Transverse colon (tissue), 4 donors: ENCODE measurements around the gene ADCY1. TPM values are rescaled to one million over a fixed set of nuclear protein-coding genes. Genes with fewer than 3 reads are reported as not detected.

Experiments used
- DNase-seq: peaks from one replicate; pipeline ENCODE4 v3.0.0-alpha.2; 2019
- H3K27ac ChIP-seq, 4 donors: fragments of 200-600 bp; sonication (generic); 2 replicates each; pipeline ENCODE4 v1.5.1; 2016 to 2018; ENCODE audit warnings: inconsistent platforms in 4 of 4
- H3K27me3 ChIP-seq: fragments of 200-600 bp; sonication (generic); 2 replicates; pipeline ENCODE4 v1.5.1; 2017; ENCODE audit warnings: inconsistent platforms
- H3K36me3 ChIP-seq, 4 donors: fragments of 200-600 bp; sonication (generic); 2 replicates each; pipeline ENCODE4 v1.5.1; 2017 to 2019; ENCODE audit warnings: inconsistent platforms in 4 of 4
- H3K4me1 ChIP-seq, 4 donors: fragments of 200-600 bp; sonication (generic); 2 replicates each; pipeline ENCODE4 v1.5.1; 2017 to 2020; ENCODE audit warnings: inconsistent platforms in 4 of 4
- H3K4me3 ChIP-seq, 4 donors: fragments of 200-600 bp; sonication (generic); 1 replicate in 1 of 4; 2 replicates in 3 of 4; pipeline versions ENCODE4 v1.5.1 to v1.6.1; 2017 to 2019; ENCODE audit warnings: inconsistent platforms in 4 of 4
- H3K9me3 ChIP-seq, 2 donors: fragments of 200-600 bp; sonication (generic); 2 replicates each; pipeline ENCODE4 v1.5.1; 2017 to 2019; ENCODE audit warnings: inconsistent platforms in 2 of 2
- EP300 ChIP-seq: sonication (generic); formaldehyde crosslinking; IDR thresholded peaks from one replicate; pipeline ENCODE4 v1.6.1; 2017; ENCODE audit warnings: antibody characterized with exemption, low read depth
- POLR2A ChIP-seq: fragments of 450-650 bp; IDR thresholded peaks from one replicate; pipeline ENCODE4 v1.6.1; 2016; ENCODE audit warnings: antibody characterized with exemption, mild to moderate bottlenecking, moderate library complexity
- POLR2AphosphoS5 ChIP-seq, 3 donors: sonication (generic); formaldehyde crosslinking; IDR thresholded peaks; one replicate each; pipeline ENCODE4 v1.6.1; 2016; ENCODE audit warnings: antibody characterized with exemption in 3 of 3
- WGBS, 2 donors: methylation state at CpG; one replicate each; pipeline ENCODE4 v1.1.5; 2018; ENCODE audit warnings: low coverage in 1 of 2; 5-methylcytosine and 5-hydroxymethylcytosine counted together
- in situ Hi-C, 4 donors: fragments of 200-750 bp; cut with MboI; loops; one replicate each; pipeline versions ENCODE4 v1.15.0 to v1.15.1; 2017; ENCODE audit warnings: low sequenced_read_pairs in 3 of 4, low pct_ligation_motif_present in 1 of 4, low pct_unique_long_range_greater_than_20kb in 1 of 4
- intact Hi-C: fragments of 100-400 bp; cut with DNase I; formaldehyde crosslinking; loops from one replicate; pipeline ENCODE4 v1.15.1; 2023; ENCODE audit warnings: low total_unique reads
- total RNA-seq, 4 donors: library from RNA; depleted of rRNA; stranded (reverse); fragments of >200 nt; gene quantifications; one replicate each; pipeline ENCODE4 v1.1.0, GENCODE V29; 2016
- TF ChIP-seq, protein P1 (sequence below), 5 experiments: fragments of 200-600 bp in 3 of 5; fragments of 450-650 bp in 2 of 5; sonication (generic) in 3 of 5; IDR thresholded peaks; 1 replicate in 2 of 5; 2 replicates in 3 of 5; pipeline ENCODE4 v1.5.1; 2016 to 2017; ENCODE audit warnings: antibody characterized with exemption in 5 of 5, inconsistent platforms in 3 of 5, mild to moderate bottlenecking in 2 of 5, moderate library complexity in 1 of 5

The ADCY1 gene
- total RNA-seq, 4 donors from 2014 or later: 0.16 to 0.41 TPM; not detected in 2

DNA sequence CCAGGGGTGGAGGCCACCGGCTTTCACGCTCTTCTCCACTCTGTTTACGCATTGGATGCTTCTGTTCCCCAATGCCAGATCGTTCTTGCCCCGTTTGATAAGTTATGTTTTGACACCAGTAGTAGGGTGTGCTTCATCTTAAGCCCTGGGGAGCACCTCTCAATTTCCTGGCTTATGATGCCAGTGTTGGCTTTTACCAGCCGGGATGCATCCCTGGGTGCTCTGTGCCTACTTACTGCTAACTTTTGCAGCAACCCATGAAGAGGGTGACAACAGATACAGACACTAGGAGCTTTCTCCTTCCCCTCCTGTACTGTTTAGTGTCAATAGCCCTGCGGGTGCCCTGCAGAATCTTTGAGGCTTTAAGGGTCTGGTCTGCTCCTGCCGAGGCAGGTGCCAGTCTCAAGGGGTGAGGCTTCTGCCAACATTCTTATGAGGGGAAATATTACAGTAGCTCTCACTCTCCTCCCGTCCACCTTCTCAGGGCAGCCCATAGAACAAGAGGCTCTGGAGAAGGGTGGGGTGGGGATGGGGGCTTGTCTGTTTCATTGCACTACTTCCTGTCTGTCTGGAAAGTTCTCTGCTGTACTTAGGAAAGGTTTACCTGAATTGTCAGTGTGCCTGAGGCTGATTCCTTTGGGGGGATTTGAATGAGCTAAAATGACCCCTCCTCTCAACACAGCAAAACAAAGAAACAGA lies 23.3 kb downstream of the ADCY1 start:
- intact Hi-C loops (no loop called here), in situ Hi-C loops (no loop called here)
- TF ChIP-seq POLR2AphosphoS5 (IDR thresholded peaks at IDR 0.05): no peak
- TF ChIP-seq EP300: no peak
- TF ChIP-seq POLR2A: no peak
- TF ChIP-seq, protein P1, sequence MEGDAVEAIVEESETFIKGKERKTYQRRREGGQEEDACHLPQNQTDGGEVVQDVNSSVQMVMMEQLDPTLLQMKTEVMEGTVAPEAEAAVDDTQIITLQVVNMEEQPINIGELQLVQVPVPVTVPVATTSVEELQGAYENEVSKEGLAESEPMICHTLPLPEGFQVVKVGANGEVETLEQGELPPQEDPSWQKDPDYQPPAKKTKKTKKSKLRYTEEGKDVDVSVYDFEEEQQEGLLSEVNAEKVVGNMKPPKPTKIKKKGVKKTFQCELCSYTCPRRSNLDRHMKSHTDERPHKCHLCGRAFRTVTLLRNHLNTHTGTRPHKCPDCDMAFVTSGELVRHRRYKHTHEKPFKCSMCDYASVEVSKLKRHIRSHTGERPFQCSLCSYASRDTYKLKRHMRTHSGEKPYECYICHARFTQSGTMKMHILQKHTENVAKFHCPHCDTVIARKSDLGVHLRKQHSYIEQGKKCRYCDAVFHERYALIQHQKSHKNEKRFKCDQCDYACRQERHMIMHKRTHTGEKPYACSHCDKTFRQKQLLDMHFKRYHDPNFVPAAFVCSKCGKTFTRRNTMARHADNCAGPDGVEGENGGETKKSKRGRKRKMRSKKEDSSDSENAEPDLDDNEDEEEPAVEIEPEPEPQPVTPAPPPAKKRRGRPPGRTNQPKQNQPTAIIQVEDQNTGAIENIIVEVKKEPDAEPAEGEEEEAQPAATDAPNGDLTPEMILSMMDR (IDR thresholded peaks at IDR 0.05): no peak
- H3K9me3 ChIP-seq: no peaks in the 10 kb centered on the region
- H3K4me1 ChIP-seq: no peaks in the 10 kb centered on the region
- H3K27me3 ChIP-seq: no peaks in the 10 kb centered on the region
- no peak for DNase-seq
- no peak overlapping the region for H3K27ac ChIP-seq
- WGBS, 2 donors: 82% methylated on average over 9 of the region's 9 CpGs; no CpG with 5 or more reads in 1 of the 2 donors
- H3K36me3 ChIP-seq: no peaks in the 10 kb centered on the region
- H3K4me3 ChIP-seq: no peak overlapping the region

DNA sequence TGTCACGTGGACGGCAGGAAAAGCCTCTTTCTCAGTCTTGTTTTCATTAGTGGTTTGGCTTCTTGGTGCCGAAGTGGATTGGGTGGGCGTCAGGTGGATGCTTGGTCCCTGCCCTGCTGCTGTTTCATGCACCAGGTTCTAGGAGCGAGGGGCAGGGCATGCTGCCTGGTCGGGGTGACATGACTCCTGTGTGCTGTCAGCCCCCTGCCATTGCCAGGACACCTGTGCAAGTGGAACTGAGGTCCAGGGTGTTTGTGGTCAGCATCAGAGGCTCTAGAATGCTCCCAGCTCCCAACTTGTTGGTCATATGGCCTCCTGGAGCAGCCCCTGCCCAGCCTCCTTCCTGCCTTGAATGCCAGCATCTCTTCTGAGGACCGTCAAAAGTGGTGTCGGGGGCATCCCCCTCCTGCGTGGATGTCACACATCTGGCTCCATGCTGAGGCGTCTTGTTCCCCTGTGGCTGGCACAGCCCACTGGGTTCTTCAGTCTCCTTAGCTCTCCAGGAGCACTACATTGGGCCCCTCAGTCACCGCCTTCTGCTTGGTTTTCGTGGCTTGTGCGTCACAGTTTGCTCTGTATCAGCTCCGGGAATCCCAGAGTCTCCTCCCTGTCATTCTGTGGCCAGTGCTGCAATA lies 24.8 kb downstream of the ADCY1 start:
- Histone ChIP-seq H3K4me3 (no peak overlapping the region), H3K9me3 (no peaks in the 10 kb centered on the region), H3K27ac (no peak overlapping the region), H3K36me3 (no peaks in the 10 kb centered on the region), H3K4me1 (no peaks in the 10 kb centered on the region), H3K27me3 (no peaks in the 10 kb centered on the region)
- intact Hi-C loops: no loop called here
- DNase-seq: no peak
- in situ Hi-C loops: no loop called here
- no peak for TF ChIP-seq EP300
- TF ChIP-seq POLR2AphosphoS5 (IDR thresholded peaks at IDR 0.05): no peak
- no peak for TF ChIP-seq POLR2A
- TF ChIP-seq, protein P1 (IDR thresholded peaks at IDR 0.05): no peak
- 85 to 100% methylated on average over 4 to 14 of the region's 14 CpGs for whole genome bisulfite sequencing, 2 donors

DNA sequence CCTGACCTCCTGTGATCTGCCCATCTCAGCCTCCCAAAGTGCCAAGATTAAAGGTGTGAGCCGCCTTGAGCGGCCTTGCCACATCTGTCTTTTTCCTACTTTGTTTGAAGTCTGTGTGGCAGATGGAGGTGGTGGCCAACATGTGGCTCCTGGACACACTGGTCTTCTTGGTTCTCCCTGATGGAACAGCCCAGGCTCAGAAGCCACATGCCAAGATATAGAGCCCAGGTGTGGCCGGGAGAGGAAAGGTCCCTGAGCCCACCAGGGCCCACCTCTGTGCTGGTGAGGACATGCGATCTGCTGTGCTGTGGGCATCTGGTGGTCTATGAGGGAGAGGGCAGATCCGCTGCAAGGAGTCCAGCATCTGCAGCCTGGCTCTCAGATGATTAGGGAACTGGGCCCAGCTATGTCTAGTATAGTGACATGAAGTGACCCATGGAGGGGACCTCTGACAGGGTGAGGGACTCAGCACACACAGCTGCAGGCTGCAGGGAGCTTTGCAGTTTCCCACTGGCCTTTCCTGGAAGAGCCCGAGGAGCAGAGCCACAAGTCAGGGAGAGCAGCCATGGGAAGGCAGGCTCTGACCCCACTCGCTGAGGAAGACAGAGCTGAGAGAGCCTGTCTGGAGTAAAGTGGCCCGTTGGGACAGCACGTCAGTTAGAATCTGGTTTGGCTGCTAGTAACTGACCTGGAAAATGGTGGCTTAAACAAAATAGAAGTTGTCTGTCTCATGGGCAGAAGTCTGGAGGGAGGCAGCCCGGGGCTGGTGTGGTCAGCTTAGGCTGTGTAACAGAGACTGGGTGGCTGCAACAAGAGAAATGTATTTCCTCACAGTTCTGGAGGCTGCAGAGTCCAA lies 25.9 kb downstream of the ADCY1 start:
- intact Hi-C loops: no loop called here
- no peak for DNase-seq
- no peak overlapping the region for H3K4me3 ChIP-seq
- peaks cover 0 to 2% of the 10 kb centered on the region in 2 donors for H3K9me3 ChIP-seq
- no peak overlapping the region for H3K27ac ChIP-seq
- H3K27me3 ChIP-seq: no peaks in the 10 kb centered on the region
- H3K36me3 ChIP-seq: no peaks in the 10 kb centered on the region
- H3K4me1 ChIP-seq: no peaks in the 10 kb centered on the region
- WGBS, 2 donors: 81% methylated on average over 10 of the region's 10 CpGs; no CpG with 5 or more reads in 1 of the 2 donors
- in situ Hi-C loops: no loop called here
- no peak for TF ChIP-seq POLR2AphosphoS5 (IDR thresholded peaks at IDR 0.05)
- TF ChIP-seq, protein P1 (IDR thresholded peaks at IDR 0.05): no peak
- no peak for TF ChIP-seq EP300
- TF ChIP-seq POLR2A: no peak

DNA sequence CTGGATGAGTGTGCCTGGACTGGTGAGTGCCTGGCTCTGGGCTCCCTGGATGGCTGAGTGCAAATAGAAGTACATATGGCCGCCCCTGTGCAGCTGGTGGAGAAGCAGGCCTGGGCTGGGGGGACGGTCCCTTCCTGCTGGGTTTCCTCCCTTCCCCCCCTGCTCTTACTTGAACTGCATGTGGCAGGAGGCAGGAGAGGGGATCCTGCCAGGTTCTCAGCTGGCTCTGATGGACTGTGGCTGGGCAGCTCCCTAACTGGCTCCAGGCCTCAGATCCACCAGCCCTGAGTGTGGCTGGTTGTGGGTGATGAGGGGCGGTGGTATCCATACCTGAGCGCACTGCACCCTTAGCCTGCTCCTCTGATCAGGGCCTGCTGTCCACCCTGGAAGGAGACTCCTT lies 26.9 kb downstream of the ADCY1 start:
- TF ChIP-seq POLR2A (no peak), POLR2AphosphoS5 (IDR thresholded peaks at IDR 0.05) (no peak), EP300 (no peak)
- TF ChIP-seq, protein P1 (IDR thresholded peaks at IDR 0.05): no peak
- Histone ChIP-seq H3K36me3 (no peaks in the 10 kb centered on the region), H3K9me3 (peaks cover 0 to 4% of the 10 kb centered on the region in 2 donors), H3K4me3 (no peak overlapping the region), H3K27ac (no peak overlapping the region), H3K4me1 (no peaks in the 10 kb centered on the region), H3K27me3 (no peaks in the 10 kb centered on the region)
- in situ Hi-C loops: no loop called here
- WGBS, 2 donors: 70% methylated on average over 2 of the region's 4 CpGs; no CpG with 5 or more reads in 1 of the 2 donors
- intact Hi-C loops: no loop called here
- no peak for DNase-seq
